Mammary epithelial cell (primary cell): ENCODE measurements around the gene TRAM2.

ENCODE experiments used
- CTCF ChIP-seq, 2 donors: IDR thresholded peaks in 1 of 2; conservative IDR thresholded peaks in 1 of 2; 2 replicates each; pipeline ENCODE4 v1.5.1; 2011 to 2012; ENCODE audit warnings: inconsistent platforms in 2 of 2, low read length in 2 of 2, mild to moderate bottlenecking in 2 of 2, control low read depth in 1 of 2, low read depth in 1 of 2; ENCODE audit not compliant: insufficient read depth in 1 of 2; ENCODE audit errors: extremely low read depth in 1 of 2
- EZH2 ChIP-seq: IDR thresholded peaks from 2 replicates; pipeline ENCODE4 v1.6.1; 2012; ENCODE audit warnings: low read length, inconsistent platforms, borderline replicate concordance

- TF ChIP-seq CTCF (conservative IDR thresholded peaks at IDR 0.05 in 1 of 2, IDR thresholded peaks at IDR 0.05 in 1 of 2; ENCODE audit: extremely low read depth in 1 of 2, insufficient read depth in 1 of 2, low read depth in 1 of 2, low read length in 2 of 2) (no peak), EZH2 (no peak)
These were observed 54.7 kb downstream of the TRAM2 start for GRCh38 chr6:52522151-52522626.
